Endothelial cell (in vitro differentiated cells): ENCODE data around the gene EPS8. TPM values are rescaled to one million over a fixed set of nuclear protein-coding genes. Genes with fewer than 3 reads are reported as not detected.

Experiments used
- DNase-seq: peaks from one replicate; pipeline ENCODE4 v3.0.0; 2021; ENCODE audit warnings: low spot score
- H3K27ac Mint-ChIP-seq: one replicate; pipeline ENCODE4 v1.8.0; 2021; ENCODE audit warnings: mixed read lengths, inconsistent platforms; ENCODE audit not compliant: unreplicated experiment
- H3K27me3 Mint-ChIP-seq: one replicate; pipeline ENCODE4 v1.8.0; 2021; ENCODE audit warnings: mild to moderate bottlenecking, moderate library complexity, mixed read lengths, inconsistent platforms; ENCODE audit not compliant: unreplicated experiment
- H3K36me3 Mint-ChIP-seq: one replicate; pipeline ENCODE4 v1.8.0; 2021; ENCODE audit warnings: mild to moderate bottlenecking, low read depth, mixed read lengths, inconsistent platforms; ENCODE audit not compliant: unreplicated experiment
- H3K4me1 Mint-ChIP-seq: one replicate; pipeline ENCODE4 v1.8.0; 2021; ENCODE audit warnings: mild to moderate bottlenecking, mixed read lengths, inconsistent platforms; ENCODE audit not compliant: unreplicated experiment
- H3K4me3 Mint-ChIP-seq: one replicate; pipeline ENCODE4 v1.8.0; 2021; ENCODE audit warnings: mild to moderate bottlenecking, mixed read lengths, inconsistent platforms; ENCODE audit not compliant: unreplicated experiment
- H3K9me3 Mint-ChIP-seq: one replicate; pipeline ENCODE4 v1.8.0; 2021; ENCODE audit warnings: mixed read lengths, inconsistent platforms; ENCODE audit not compliant: unreplicated experiment
- CTCF ChIP-seq: fragments of 200-600 bp; sonication (generic); IDR thresholded peaks from one replicate; pipeline ENCODE4 v1.5.0; 2021; ENCODE audit warnings: antibody characterized with exemption; ENCODE audit not compliant: unreplicated experiment
- total RNA-seq: library from RNA; stranded (reverse); fragmentation: NEBNext Ultra II Directional; extraction: Animal tissue kit (Norgen Biotek cat#: 25700); gene quantifications from one replicate; pipeline ENCODE4 v1.2.1, GENCODE V29; 2021; ENCODE audit not compliant: unreplicated experiment

The EPS8 gene
- total RNA-seq, 1 donor from 2014 or later = 2.7 TPM

- H3K27me3 Mint-ChIP-seq = peaks cover 1% of the 10 kb centered on the region
- H3K27ac Mint-ChIP-seq = no peak overlapping the region
- no peak overlapping the region for H3K4me3 Mint-ChIP-seq
- no peak for TF ChIP-seq CTCF
- H3K4me1 Mint-ChIP-seq = no peaks in the 10 kb centered on the region
- DNase-seq = no peak
- no peaks in the 10 kb centered on the region for H3K9me3 Mint-ChIP-seq
- H3K36me3 Mint-ChIP-seq = no peaks in the 10 kb centered on the region
These were observed 34.4 kb upstream of the EPS8 start for GRCh38 chr12:15823360-15824128.

- Mint-ChIP-seq H3K4me3 (no peak overlapping the region), H3K9me3 (no peaks in the 10 kb centered on the region), H3K36me3 (no peaks in the 10 kb centered on the region), H3K27ac (no peak overlapping the region), H3K27me3 (peaks cover 1% of the 10 kb centered on the region), H3K4me1 (no peaks in the 10 kb centered on the region)
- DNase-seq = no peak
- no peak for TF ChIP-seq CTCF
These were observed 30.7 kb upstream of the EPS8 start for GRCh38 chr12:15819644-15820437.

- Mint-ChIP-seq H3K4me1 (no peaks in the 10 kb centered on the region), H3K4me3 (no peak overlapping the region), H3K36me3 (no peaks in the 10 kb centered on the region), H3K27me3 (peaks cover 1% of the 10 kb centered on the region), H3K9me3 (no peaks in the 10 kb centered on the region), H3K27ac (no peak overlapping the region)
- no peak for DNase-seq
- no peak for TF ChIP-seq CTCF
These were observed 29.2 kb upstream of the EPS8 start for GRCh38 chr12:15818418-15818817.

DNA sequence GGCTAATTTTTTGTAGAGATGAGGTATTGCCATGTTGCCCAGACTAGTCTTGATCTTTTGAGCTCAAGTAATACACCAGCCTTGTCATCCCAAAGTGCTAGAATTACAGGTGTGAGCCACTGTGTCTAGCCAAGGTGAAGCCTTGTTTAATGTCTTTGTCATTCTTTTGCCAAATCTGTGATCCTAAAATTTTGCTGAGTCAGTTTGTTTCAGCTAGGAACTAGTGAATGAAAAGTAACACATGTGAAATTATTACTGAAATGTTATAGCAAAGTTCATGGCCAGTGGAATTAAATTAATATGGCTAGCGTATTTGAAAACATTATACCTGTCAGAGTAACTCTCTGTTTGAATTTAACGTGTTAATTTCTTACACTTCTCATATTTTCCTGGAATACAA is 26.5 kb upstream of the EPS8 start:
- DNase-seq = no peak
- Mint-ChIP-seq H3K27ac (no peak overlapping the region), H3K9me3 (no peaks in the 10 kb centered on the region), H3K36me3 (no peaks in the 10 kb centered on the region), H3K4me3 (no peak overlapping the region), H3K27me3 (peaks cover 1% of the 10 kb centered on the region), H3K4me1 (no peaks in the 10 kb centered on the region)
- TF ChIP-seq CTCF = no peak
